ENCODE measurements around the gene PARD3. TPM values are rescaled to one million over a fixed set of nuclear protein-coding genes. Genes with fewer than 3 reads are reported as not detected.

The PARD3 gene
- total RNA-seq, 4 donors from 2014 or later: 39.2 to 124 (median 48.0) TPM

- Histone ChIP-seq H3K27ac (peak overlapping the region in 3 of 4 donors; percentile 11 to 65 (median 41)), H3K27me3 (no peaks in the 10 kb centered on the region), H3K4me1 (no peaks in the 10 kb centered on the region), H3K4me3 (no peak overlapping the region), H3K9me3 (peaks cover 0 to 3% (median 0%) of the 10 kb centered on the region in 4 donors), H3K36me3 (no peaks in the 10 kb centered on the region)
- TF ChIP-seq POLR2A (IDR thresholded peaks at IDR 0.05) (no peak), CTCF (IDR thresholded peaks at IDR 0.05) (no peak)
- peak in 1 of 3 donors; percentile 53 for DNase-seq
These were observed 712.8 kb downstream of the PARD3 start for GRCh38 chr10:34102237-34102673.

GRCh38 chr10:34101001-34101400 lies 714.1 kb downstream of the PARD3 start:
- peaks cover 0 to 3% (median 0%) of the 10 kb centered on the region in 4 donors for H3K9me3 ChIP-seq
- H3K27ac ChIP-seq: peak overlapping the region in 1 of 4 donors; percentile 19
- no peak for DNase-seq
- H3K4me3 ChIP-seq: no peak overlapping the region
- no peaks in the 10 kb centered on the region for H3K27me3 ChIP-seq
- no peaks in the 10 kb centered on the region for H3K4me1 ChIP-seq
- H3K36me3 ChIP-seq: no peaks in the 10 kb centered on the region
- TF ChIP-seq POLR2A (IDR thresholded peaks at IDR 0.05) (no peak), CTCF (IDR thresholded peaks at IDR 0.05) (no peak)

GRCh38 chr10:34098821-34099567 lies 716.1 kb downstream of the PARD3 start:
- H3K27ac ChIP-seq: no peak overlapping the region
- TF ChIP-seq POLR2A (IDR thresholded peaks at IDR 0.05): no peak
- H3K4me3 ChIP-seq: no peak overlapping the region
- H3K9me3 ChIP-seq: peaks cover 0 to 3% (median 0%) of the 10 kb centered on the region in 4 donors
- no peaks in the 10 kb centered on the region for H3K4me1 ChIP-seq
- no peaks in the 10 kb centered on the region for H3K36me3 ChIP-seq
- no peak for DNase-seq
- no peaks in the 10 kb centered on the region for H3K27me3 ChIP-seq

- peaks cover 0 to 3% (median 0%) of the 10 kb centered on the region in 4 donors for H3K9me3 ChIP-seq
- DNase-seq: no peak
- no peaks in the 10 kb centered on the region for H3K36me3 ChIP-seq
- H3K27me3 ChIP-seq: no peaks in the 10 kb centered on the region
- H3K4me1 ChIP-seq: no peaks in the 10 kb centered on the region
- H3K4me3 ChIP-seq: no peak overlapping the region
- TF ChIP-seq CTCF (IDR thresholded peaks at IDR 0.05) (no peak), POLR2A (IDR thresholded peaks at IDR 0.05) (no peak)
- H3K27ac ChIP-seq: no peak overlapping the region
These were observed 717.4 kb downstream of the PARD3 start for GRCh38 chr10:34097682-34098081.

- no peaks in the 10 kb centered on the region for H3K4me1 ChIP-seq
- no peaks in the 10 kb centered on the region for H3K27me3 ChIP-seq
- H3K36me3 ChIP-seq: no peaks in the 10 kb centered on the region
- TF ChIP-seq POLR2A (IDR thresholded peaks at IDR 0.05) (no peak), CTCF (IDR thresholded peaks at IDR 0.05) (no peak)
- no peak overlapping the region for H3K27ac ChIP-seq
- H3K4me3 ChIP-seq: no peak overlapping the region
- no peak for DNase-seq
- H3K9me3 ChIP-seq: peaks cover 0 to 3% (median 0%) of the 10 kb centered on the region in 4 donors
These were observed 720.1 kb downstream of the PARD3 start for GRCh38 chr10:34094961-34095360.

- no peaks in the 10 kb centered on the region for H3K27me3 ChIP-seq
- H3K36me3 ChIP-seq: no peaks in the 10 kb centered on the region
- DNase-seq: no peak
- H3K9me3 ChIP-seq: peaks cover 0 to 2% (median 0%) of the 10 kb centered on the region in 4 donors
- H3K4me3 ChIP-seq: no peak overlapping the region
- TF ChIP-seq CTCF (IDR thresholded peaks at IDR 0.05): no peak
- no peak for TF ChIP-seq POLR2A (IDR thresholded peaks at IDR 0.05)
- no peaks in the 10 kb centered on the region for H3K4me1 ChIP-seq
- H3K27ac ChIP-seq: no peak overlapping the region
These were observed 720.9 kb downstream of the PARD3 start for GRCh38 chr10:34094146-34094696.

Measured in Peyer's patch (tissue), 4 donors.